Glutamatergic neuron (in vitro differentiated cells): ENCODE measurements around the gene CELF1. TPM values are rescaled to one million over a fixed set of nuclear protein-coding genes. Genes with fewer than 3 reads are reported as not detected.

ENCODE experiments used
- DNase-seq: peaks from one replicate; pipeline ENCODE4 v3.0.0; 2022
- H3K27ac Mint-ChIP-seq: one replicate; pipeline ENCODE4 v1.8.0; 2020; ENCODE audit warnings: mild to moderate bottlenecking, mixed read lengths, inconsistent platforms; ENCODE audit not compliant: unreplicated experiment
- H3K27me3 Mint-ChIP-seq: one replicate; pipeline ENCODE4 v1.8.0; 2020; ENCODE audit warnings: mild to moderate bottlenecking, moderate library complexity, mixed read lengths, inconsistent platforms; ENCODE audit not compliant: unreplicated experiment
- H3K36me3 Mint-ChIP-seq: one replicate; pipeline ENCODE4 v1.8.0; 2020; ENCODE audit warnings: mild to moderate bottlenecking, mixed read lengths, inconsistent platforms; ENCODE audit not compliant: unreplicated experiment
- H3K4me1 Mint-ChIP-seq: one replicate; pipeline ENCODE4 v1.8.0; 2020; ENCODE audit warnings: mild to moderate bottlenecking, low read depth, mixed read lengths, inconsistent platforms; ENCODE audit not compliant: unreplicated experiment
- H3K4me3 Mint-ChIP-seq: one replicate; pipeline ENCODE4 v1.8.0; 2020; ENCODE audit warnings: mild to moderate bottlenecking, mixed read lengths, inconsistent platforms; ENCODE audit not compliant: unreplicated experiment
- H3K9me3 Mint-ChIP-seq: one replicate; pipeline ENCODE4 v1.8.0; 2020; ENCODE audit warnings: mild to moderate bottlenecking, moderate library complexity, mixed read lengths, inconsistent platforms; ENCODE audit not compliant: unreplicated experiment
- total RNA-seq: library from RNA; stranded (reverse); fragmentation: NEBNext Ultra II Directional; extraction: Animal tissue kit (Norgen Biotek cat#: 25700); gene quantifications from one replicate; pipeline ENCODE4 v1.2.1, GENCODE V29; 2021; ENCODE audit not compliant: unreplicated experiment
- TF ChIP-seq, protein P1 (sequence below): fragments of 200-600 bp; sonication (generic); IDR thresholded peaks from one replicate; pipeline ENCODE4 v1.5.0; 2021; ENCODE audit not compliant: partially characterized antibody, unreplicated experiment

CELF1 gene
- total RNA-seq, 1 donor from 2014 or later, result 261 TPM

DNA sequence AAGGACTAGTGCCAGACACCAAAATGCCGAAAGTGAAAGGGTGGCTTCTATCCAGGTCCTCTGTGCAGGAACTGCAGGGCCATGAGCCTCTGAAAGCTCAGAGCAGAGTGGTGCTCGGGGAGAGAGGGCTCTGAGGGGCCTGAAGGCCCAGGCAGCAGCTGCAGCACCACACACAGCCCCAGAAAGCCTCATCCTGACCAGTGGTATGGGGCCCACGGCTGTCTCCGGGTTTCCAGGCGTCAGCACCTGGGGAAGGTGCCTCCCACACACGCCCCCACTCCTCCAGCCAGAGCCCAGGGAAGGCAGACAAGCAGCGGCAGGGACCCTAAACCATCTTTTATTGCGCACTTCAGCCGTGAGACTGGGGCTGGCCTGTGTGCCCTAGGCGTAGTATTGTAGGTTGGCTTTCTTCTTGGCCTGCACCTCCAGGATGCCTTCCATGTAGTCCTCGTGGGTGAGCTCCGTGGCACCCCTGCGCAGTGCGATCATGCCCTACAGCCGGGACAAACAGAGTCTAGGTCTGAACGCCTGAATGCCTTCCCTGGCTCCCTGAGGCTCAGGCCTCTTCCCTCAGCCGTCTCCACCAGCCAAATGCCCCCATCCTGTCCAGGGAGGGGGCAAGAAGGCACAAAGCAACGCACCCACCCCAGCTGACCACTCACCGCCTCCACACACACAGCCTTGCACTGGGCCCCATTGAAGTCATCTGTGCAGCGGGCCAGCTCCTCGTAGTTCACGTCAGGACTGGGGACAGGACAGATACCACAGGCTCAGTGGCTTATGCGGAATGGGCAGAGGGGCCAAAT lies 134.3 kb downstream of the CELF1 start:
- no peaks in the 10 kb centered on the region for H3K4me1 Mint-ChIP-seq
- DNase-seq, result no peak
- TF ChIP-seq, protein P1, sequence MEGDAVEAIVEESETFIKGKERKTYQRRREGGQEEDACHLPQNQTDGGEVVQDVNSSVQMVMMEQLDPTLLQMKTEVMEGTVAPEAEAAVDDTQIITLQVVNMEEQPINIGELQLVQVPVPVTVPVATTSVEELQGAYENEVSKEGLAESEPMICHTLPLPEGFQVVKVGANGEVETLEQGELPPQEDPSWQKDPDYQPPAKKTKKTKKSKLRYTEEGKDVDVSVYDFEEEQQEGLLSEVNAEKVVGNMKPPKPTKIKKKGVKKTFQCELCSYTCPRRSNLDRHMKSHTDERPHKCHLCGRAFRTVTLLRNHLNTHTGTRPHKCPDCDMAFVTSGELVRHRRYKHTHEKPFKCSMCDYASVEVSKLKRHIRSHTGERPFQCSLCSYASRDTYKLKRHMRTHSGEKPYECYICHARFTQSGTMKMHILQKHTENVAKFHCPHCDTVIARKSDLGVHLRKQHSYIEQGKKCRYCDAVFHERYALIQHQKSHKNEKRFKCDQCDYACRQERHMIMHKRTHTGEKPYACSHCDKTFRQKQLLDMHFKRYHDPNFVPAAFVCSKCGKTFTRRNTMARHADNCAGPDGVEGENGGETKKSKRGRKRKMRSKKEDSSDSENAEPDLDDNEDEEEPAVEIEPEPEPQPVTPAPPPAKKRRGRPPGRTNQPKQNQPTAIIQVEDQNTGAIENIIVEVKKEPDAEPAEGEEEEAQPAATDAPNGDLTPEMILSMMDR, result no peak
- H3K27me3 Mint-ChIP-seq, result peaks cover 7% of the 10 kb centered on the region
- H3K27ac Mint-ChIP-seq, result no peak overlapping the region
- peaks cover 9% of the 10 kb centered on the region for H3K36me3 Mint-ChIP-seq
- H3K9me3 Mint-ChIP-seq, result peaks cover 6% of the 10 kb centered on the region
- no peak overlapping the region for H3K4me3 Mint-ChIP-seq

DNA sequence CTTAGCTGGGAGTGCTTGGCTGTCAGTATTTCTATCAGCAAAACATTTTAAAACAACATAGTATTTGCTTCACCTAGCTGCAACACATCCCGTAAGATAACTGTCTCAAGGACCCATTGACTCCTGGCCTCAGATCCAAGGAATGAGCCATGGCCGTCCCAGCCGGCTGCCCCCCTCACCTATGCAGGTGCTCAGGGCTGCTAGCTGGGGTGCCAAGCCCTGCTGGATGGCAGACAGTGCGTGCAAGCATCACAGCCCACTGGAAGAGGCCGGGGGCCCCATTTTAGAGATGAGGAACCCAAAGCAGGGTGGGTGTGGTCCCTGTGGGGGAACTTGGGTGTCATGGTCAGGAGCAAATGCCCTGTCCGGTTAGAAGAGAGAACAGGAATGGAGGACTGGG lies 135.2 kb downstream of the CELF1 start:
- DNase-seq, result no peak
- Mint-ChIP-seq H3K9me3 (peaks cover 6% of the 10 kb centered on the region), H3K27me3 (peaks cover 8% of the 10 kb centered on the region), H3K4me1 (no peaks in the 10 kb centered on the region), H3K4me3 (no peak overlapping the region), H3K27ac (no peak overlapping the region), H3K36me3 (peaks cover 10% of the 10 kb centered on the region)
- TF ChIP-seq, protein P1, result no peak

DNA sequence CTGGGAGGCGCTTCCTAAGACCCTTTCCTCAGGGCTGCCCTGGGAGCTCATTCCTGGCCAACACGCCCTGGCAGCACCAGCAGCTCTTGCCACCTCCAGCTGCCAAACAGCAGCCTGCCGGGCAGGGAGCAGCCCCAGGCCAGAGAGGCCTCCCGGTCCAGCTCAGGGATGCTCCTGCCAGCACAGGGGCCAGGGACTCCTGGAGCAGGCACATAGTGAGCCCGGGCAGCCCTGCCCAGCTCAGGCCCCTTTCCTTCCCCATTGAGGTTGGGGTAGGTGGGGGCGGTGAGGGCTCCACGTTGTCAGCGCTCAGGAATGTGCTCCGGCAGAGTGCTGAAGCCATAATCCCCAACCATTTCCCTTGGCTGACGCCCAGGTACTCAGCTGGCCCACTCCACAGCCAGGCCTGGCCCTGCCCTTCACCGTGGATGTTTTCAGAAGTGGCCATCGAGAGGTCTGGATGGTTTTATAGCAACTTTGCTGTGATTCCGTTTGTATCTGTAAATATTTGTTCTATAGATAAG lies 136.9 kb downstream of the CELF1 start:
- no peak for DNase-seq
- Mint-ChIP-seq H3K27ac (no peak overlapping the region), H3K4me1 (no peaks in the 10 kb centered on the region), H3K27me3 (peaks cover 10% of the 10 kb centered on the region), H3K36me3 (peaks cover 10% of the 10 kb centered on the region), H3K9me3 (peaks cover 6% of the 10 kb centered on the region), H3K4me3 (no peak overlapping the region)
- TF ChIP-seq, protein P1, result no peak

Other genes with a start within 250 kb of the CELF1 start
- gene MYBPC3, start 200.4 kb downstream of the CELF1 start, total RNA-seq, result not detected
- not detected for gene SPI1, start 174.6 kb downstream of the CELF1 start, total RNA-seq
- 60.0 TPM for gene SLC39A13, start 144.5 kb downstream of the CELF1 start, total RNA-seq
- gene PSMC3, start 126.7 kb downstream of the CELF1 start, total RNA-seq, result 112 TPM
- gene RAPSN, start 104.0 kb downstream of the CELF1 start, total RNA-seq, result 0.54 TPM
- 27.5 TPM for gene PTPMT1, start 12.5 kb upstream of the CELF1 start, total RNA-seq
- 11.1 TPM for gene KBTBD4, start 25.8 kb upstream of the CELF1 start, total RNA-seq
- gene NDUFS3, start 25.9 kb upstream of the CELF1 start, total RNA-seq, result 122 TPM
- gene FAM180B, start 33.5 kb upstream of the CELF1 start, total RNA-seq, result not detected
- 7.0 TPM for gene C1QTNF4, start 41.3 kb upstream of the CELF1 start, total RNA-seq
- gene MTCH2, start 89.4 kb upstream of the CELF1 start, total RNA-seq, result 144 TPM
- 1.7 TPM for gene AGBL2, start 162.2 kb upstream of the CELF1 start, total RNA-seq
- 101 TPM for gene FNBP4, start 214.2 kb upstream of the CELF1 start, total RNA-seq